Gastrocnemius medialis (tissue), 4 donors: ENCODE results near the gene CDC14A. TPM values are rescaled to one million over a fixed set of nuclear protein-coding genes. Genes with fewer than 3 reads are reported as not detected.

Experiments used
- ATAC-seq, 2 donors: fragments of 150-250 bp; one replicate each; pipeline ENCODE4 v1.9.1; 2016
- DNase-seq, 2 donors: peaks; one replicate each; pipeline ENCODE4 v3.0.0-alpha.2; 2019
- H3K27ac ChIP-seq, 4 donors: fragments of 200-600 bp; sonication (generic); 1 replicate in 1 of 4; 2 replicates in 3 of 4; pipeline ENCODE4 v1.5.1; 2016 to 2018; ENCODE audit warnings: mild to moderate bottlenecking in 2 of 4, moderate library complexity in 1 of 4
- H3K27me3 ChIP-seq, 3 donors: fragments of 200-600 bp; sonication (generic) in 2 of 3; 1 replicate in 1 of 3; 2 replicates in 2 of 3; pipeline versions ENCODE4 v1.5.1 to v1.6.0; 2016 to 2019; ENCODE audit warnings: mild to moderate bottlenecking in 1 of 3, moderate library complexity in 1 of 3
- H3K36me3 ChIP-seq, 2 donors: fragments of 200-600 bp; sonication (generic) in 1 of 2; one replicate each; pipeline ENCODE4 v1.5.1; 2017 to 2018
- H3K4me1 ChIP-seq, 2 donors: fragments of 200-600 bp; sonication (generic) in 1 of 2; one replicate each; pipeline ENCODE4 v1.5.1; 2016 to 2017; ENCODE audit warnings: mild to moderate bottlenecking in 2 of 2
- H3K4me3 ChIP-seq, 4 donors: fragments of 200-600 bp; sonication (generic) in 3 of 4; 1 replicate in 1 of 4; 2 replicates in 3 of 4; pipeline ENCODE4 v1.5.1; 2016 to 2019; ENCODE audit warnings: mild to moderate bottlenecking in 2 of 4
- H3K9me3 ChIP-seq, 3 donors: fragments of 200-600 bp; sonication (generic) in 2 of 3; 1 replicate in 1 of 3; 2 replicates in 2 of 3; pipeline ENCODE4 v1.5.1; 2016 to 2019
- POLR2A ChIP-seq, 2 donors: fragments of 450-650 bp; IDR thresholded peaks; one replicate each; pipeline ENCODE4 v1.6.1; 2017; ENCODE audit warnings: antibody characterized with exemption in 2 of 2, mild to moderate bottlenecking in 2 of 2, moderate library complexity in 2 of 2
- in situ Hi-C, 4 donors: fragments of 200-750 bp; cut with MboI; loops; one replicate each; pipeline versions ENCODE4 v1.15.0 to v1.8.0; 2017; ENCODE audit warnings: low sequenced_read_pairs in 4 of 4
- intact Hi-C: fragments of 100-400 bp; cut with DNase I; formaldehyde crosslinking; loops from one replicate; pipeline ENCODE4 v1.15.1; 2023; ENCODE audit warnings: low total_unique reads
- total RNA-seq, 4 donors: library from RNA; depleted of rRNA; stranded (reverse); fragments of >200 nt; gene quantifications; one replicate each; pipeline versions ENCODE4 v1.1.0 to v1.2.3, GENCODE V29; 2016
- TF ChIP-seq, protein P1 (sequence below), 5 experiments: fragments of 450-650 bp in 3 of 5; fragments of 200-600 bp in 2 of 5; sonication (generic) in 2 of 5; IDR thresholded peaks in 4 of 5; conservative IDR thresholded peaks in 1 of 5; 1 replicate in 4 of 5; 2 replicates in 1 of 5; pipeline ENCODE4 v1.5.1; 2016 to 2019; ENCODE audit warnings: antibody characterized with exemption in 5 of 5, mild to moderate bottlenecking in 3 of 5, moderate library complexity in 3 of 5

Gene CDC14A
- total RNA-seq, 4 donors from 2014 or later: 2.1 to 10.0 (median 6.0) TPM

DNA sequence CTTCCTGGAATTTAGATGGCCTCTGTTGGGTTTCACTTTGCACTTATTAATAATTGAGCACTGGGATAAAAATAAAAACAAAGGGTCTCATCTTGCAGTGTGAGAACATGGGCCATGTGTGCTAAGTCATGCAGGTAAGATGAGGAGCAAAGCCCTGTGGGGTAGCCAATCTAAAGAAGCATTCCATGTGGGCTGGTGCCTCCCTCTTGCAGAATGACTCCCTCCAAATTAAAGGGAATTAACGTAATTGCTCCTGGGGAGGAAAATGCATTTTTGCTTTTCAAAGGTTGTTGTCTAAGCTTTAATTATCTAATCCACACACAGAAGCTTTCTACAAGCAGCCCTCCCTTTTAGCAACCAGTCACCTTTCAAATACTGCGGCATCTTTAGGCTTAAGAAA, 69.8 kb downstream of the CDC14A start:
- Histone ChIP-seq H3K4me1 (peaks cover 0 to 10% of the 10 kb centered on the region in 2 donors), H3K4me3 (no peak overlapping the region), H3K9me3 (no peaks in the 10 kb centered on the region), H3K27ac (no peak overlapping the region), H3K36me3 (no peaks in the 10 kb centered on the region), H3K27me3 (no peaks in the 10 kb centered on the region)
- TF ChIP-seq, protein P1, sequence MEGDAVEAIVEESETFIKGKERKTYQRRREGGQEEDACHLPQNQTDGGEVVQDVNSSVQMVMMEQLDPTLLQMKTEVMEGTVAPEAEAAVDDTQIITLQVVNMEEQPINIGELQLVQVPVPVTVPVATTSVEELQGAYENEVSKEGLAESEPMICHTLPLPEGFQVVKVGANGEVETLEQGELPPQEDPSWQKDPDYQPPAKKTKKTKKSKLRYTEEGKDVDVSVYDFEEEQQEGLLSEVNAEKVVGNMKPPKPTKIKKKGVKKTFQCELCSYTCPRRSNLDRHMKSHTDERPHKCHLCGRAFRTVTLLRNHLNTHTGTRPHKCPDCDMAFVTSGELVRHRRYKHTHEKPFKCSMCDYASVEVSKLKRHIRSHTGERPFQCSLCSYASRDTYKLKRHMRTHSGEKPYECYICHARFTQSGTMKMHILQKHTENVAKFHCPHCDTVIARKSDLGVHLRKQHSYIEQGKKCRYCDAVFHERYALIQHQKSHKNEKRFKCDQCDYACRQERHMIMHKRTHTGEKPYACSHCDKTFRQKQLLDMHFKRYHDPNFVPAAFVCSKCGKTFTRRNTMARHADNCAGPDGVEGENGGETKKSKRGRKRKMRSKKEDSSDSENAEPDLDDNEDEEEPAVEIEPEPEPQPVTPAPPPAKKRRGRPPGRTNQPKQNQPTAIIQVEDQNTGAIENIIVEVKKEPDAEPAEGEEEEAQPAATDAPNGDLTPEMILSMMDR (IDR thresholded peaks at IDR 0.05 in 4 of 5, conservative IDR thresholded peaks at IDR 0.05 in 1 of 5): no peak
- no peak for TF ChIP-seq POLR2A (IDR thresholded peaks at IDR 0.05)
- intact Hi-C loops: no loop called here
- no peak for ATAC-seq
- no peak for DNase-seq
- in situ Hi-C loops: no loop called here

DNA sequence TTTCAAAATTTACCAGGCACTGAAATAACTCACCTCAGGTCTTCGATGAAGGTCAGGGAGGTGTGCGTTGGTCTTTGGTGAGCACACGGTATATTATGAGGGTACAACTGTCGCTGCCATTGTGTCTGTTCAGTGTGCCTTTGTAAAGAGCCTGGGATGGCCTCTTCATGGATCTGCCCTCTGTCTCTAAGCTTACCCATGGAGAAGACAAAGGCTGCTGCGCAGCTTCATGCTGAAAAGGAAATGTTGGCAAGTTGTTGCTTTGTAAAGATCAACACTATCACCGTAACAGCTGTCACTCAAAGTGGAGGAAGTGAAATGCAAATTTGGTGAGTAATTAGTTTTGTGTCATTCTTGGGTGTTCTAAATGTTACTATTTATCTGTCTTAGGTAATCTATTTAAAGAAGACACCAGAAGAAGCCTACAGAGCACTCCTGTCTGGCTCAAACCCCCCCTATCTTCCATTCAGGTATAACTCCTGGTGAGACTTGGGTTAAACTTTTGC, 71.6 kb downstream of the CDC14A start:
- H3K9me3 ChIP-seq: no peaks in the 10 kb centered on the region
- ATAC-seq (no peak), DNase-seq (no peak)
- no peak for TF ChIP-seq POLR2A (IDR thresholded peaks at IDR 0.05)
- TF ChIP-seq, protein P1 (IDR thresholded peaks at IDR 0.05 in 4 of 5, conservative IDR thresholded peaks at IDR 0.05 in 1 of 5): no peak
- H3K36me3 ChIP-seq: no peaks in the 10 kb centered on the region
- peaks cover 0 to 10% of the 10 kb centered on the region in 2 donors for H3K4me1 ChIP-seq
- H3K27ac ChIP-seq: no peak overlapping the region
- H3K27me3 ChIP-seq: no peaks in the 10 kb centered on the region
- in situ Hi-C loops (no loop called here), intact Hi-C loops (no loop called here)
- H3K4me3 ChIP-seq: no peak overlapping the region

DNA sequence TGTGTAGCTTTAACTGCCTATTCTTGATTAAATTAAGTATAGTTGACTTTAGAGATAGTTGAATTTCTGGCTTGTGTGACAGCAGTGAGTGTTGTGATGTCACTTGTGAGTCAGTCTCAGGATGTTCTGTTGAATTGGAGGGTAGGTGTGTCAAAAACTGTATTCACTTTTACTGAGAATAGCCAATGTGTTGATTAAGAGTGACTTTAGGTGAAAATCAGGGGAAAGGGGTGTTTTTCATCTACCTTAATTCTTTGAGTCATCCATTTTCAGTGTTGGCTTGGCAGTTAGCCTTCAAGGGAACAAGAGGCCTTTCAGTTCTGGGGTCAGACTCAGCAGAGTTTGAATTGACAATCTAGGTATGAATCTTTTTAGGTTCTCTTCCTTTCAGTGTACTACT, 75.9 kb downstream of the CDC14A start:
- intact Hi-C loops: no loop called here
- Histone ChIP-seq H3K27ac (no peak overlapping the region), H3K27me3 (no peaks in the 10 kb centered on the region), H3K4me3 (no peak overlapping the region), H3K4me1 (no peaks in the 10 kb centered on the region), H3K9me3 (no peaks in the 10 kb centered on the region), H3K36me3 (no peaks in the 10 kb centered on the region)
- in situ Hi-C loops: no loop called here
- DNase-seq: no peak
- no peak for ATAC-seq
- TF ChIP-seq, protein P1 (IDR thresholded peaks at IDR 0.05 in 4 of 5, conservative IDR thresholded peaks at IDR 0.05 in 1 of 5): no peak
- TF ChIP-seq POLR2A (IDR thresholded peaks at IDR 0.05): no peak

DNA sequence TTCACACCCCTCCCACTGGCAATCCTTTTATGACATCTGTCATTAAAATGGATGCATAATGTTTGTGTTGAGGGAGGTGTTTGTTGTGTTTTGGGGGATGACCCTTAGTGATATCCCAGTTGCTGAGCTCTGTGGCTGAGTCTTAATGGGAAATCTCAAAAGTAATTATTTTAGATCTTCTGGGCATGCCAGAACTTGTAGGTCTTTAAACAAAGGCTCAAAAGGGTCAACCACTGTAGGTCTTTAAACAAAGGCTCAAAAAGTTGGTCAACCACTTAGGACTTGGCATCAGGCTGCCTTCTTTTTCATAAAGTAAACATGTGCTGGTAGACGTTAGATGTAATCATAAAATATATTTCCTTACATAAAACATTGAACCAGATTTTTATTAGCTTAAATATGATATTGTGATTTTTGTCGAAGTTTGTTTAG, 78.0 kb downstream of the CDC14A start:
- H3K36me3 ChIP-seq: no peaks in the 10 kb centered on the region
- H3K27ac ChIP-seq: no peak overlapping the region
- H3K9me3 ChIP-seq: no peaks in the 10 kb centered on the region
- no peak for TF ChIP-seq POLR2A (IDR thresholded peaks at IDR 0.05)
- TF ChIP-seq, protein P1 (IDR thresholded peaks at IDR 0.05 in 4 of 5, conservative IDR thresholded peaks at IDR 0.05 in 1 of 5): no peak
- ATAC-seq (no peak), DNase-seq (no peak)
- H3K27me3 ChIP-seq: no peaks in the 10 kb centered on the region
- no peaks in the 10 kb centered on the region for H3K4me1 ChIP-seq
- in situ Hi-C loops (no loop called here), intact Hi-C loops (no loop called here)
- H3K4me3 ChIP-seq: no peak overlapping the region

DNA sequence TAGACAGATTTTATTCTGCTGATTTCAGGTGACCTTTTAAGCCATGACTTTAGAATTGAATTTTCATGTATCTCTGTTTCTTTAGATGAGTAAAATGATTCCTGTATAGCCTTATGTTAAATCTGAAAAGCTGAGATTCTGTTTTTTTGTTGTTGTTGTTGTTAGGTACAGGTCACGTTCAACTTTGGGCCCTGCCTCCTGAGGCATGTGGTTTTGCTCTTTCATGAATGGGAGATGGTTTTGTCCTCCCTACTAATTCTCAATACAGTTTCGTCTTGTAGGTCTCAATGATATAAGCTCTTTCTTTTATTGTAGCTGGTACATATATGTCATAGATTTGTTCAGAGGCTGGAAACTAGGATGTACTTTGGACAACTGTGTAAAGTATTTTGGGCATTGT, 79.6 kb downstream of the CDC14A start:
- ATAC-seq (no peak), DNase-seq (no peak)
- no peaks in the 10 kb centered on the region for H3K36me3 ChIP-seq
- H3K4me1 ChIP-seq: no peaks in the 10 kb centered on the region
- H3K27ac ChIP-seq: no peak overlapping the region
- intact Hi-C loops (no loop called here), in situ Hi-C loops (no loop called here)
- TF ChIP-seq POLR2A (IDR thresholded peaks at IDR 0.05): no peak
- TF ChIP-seq, protein P1 (IDR thresholded peaks at IDR 0.05 in 4 of 5, conservative IDR thresholded peaks at IDR 0.05 in 1 of 5): no peak
- H3K9me3 ChIP-seq: no peaks in the 10 kb centered on the region
- H3K4me3 ChIP-seq: no peak overlapping the region
- H3K27me3 ChIP-seq: no peaks in the 10 kb centered on the region
